GM19463 (cell line): ENCODE measurements around the gene ZNF782.
"Not testable (repeated sequence)": the region's sequence is repeated elsewhere in the genome, so short reads cannot be mapped to it uniquely, and the experiment has no call there.

Experiments
- ATAC-seq: cut with Tn5 transposase; IDR thresholded peaks from one replicate; pipeline ENCODE4 v1.9.1; 2021; ENCODE audit warnings: mild to moderate bottlenecking, moderate library complexity; ENCODE audit not compliant: unreplicated experiment

The ZNF782 gene

GRCh38 chr9:96853781-96854650 lies at the start of gene ZNF782:
TSS of gene ZNF782 (minus strand) at chr9:96854514. CDS start at chr9:96851961, 2,553 bp downstream.
- peak; percentile 86 for ATAC-seq

GRCh38 chr9:96900010-96900409 lies 45.7 kb upstream of the ZNF782 start:
- ATAC-seq: not testable (repeated sequence)

GRCh38 chr9:96892131-96892530 lies 37.8 kb upstream of the ZNF782 start:
- ATAC-seq: no peak

- ATAC-seq: no peak
These were observed 34.3 kb upstream of the ZNF782 start for GRCh38 chr9:96888591-96888990.

- no peak for ATAC-seq
These were observed 31.1 kb upstream of the ZNF782 start for GRCh38 chr9:96885424-96885823.

- ATAC-seq: no peak
These were observed 30.1 kb upstream of the ZNF782 start for GRCh38 chr9:96884443-96884842.

- no peak for ATAC-seq
These were observed 29.6 kb upstream of the ZNF782 start for GRCh38 chr9:96883922-96884321.

GRCh38 chr9:96877269-96877668 lies 23.0 kb upstream of the ZNF782 start:
- no peak for ATAC-seq

GRCh38 chr9:96875461-96876142 lies 21.3 kb upstream of the ZNF782 start:
- ATAC-seq: peak; percentile 43

GRCh38 chr9:96874947-96875460 lies 20.7 kb upstream of the ZNF782 start:
- peak; percentile 70 for ATAC-seq

- no peak for ATAC-seq
These were observed 20.0 kb upstream of the ZNF782 start for GRCh38 chr9:96874201-96874785.

- no peak for ATAC-seq
These were observed 16.9 kb upstream of the ZNF782 start for GRCh38 chr9:96871176-96871575.

GRCh38 chr9:96868709-96869108 lies 14.4 kb upstream of the ZNF782 start:
- ATAC-seq: no peak

- no peak for ATAC-seq
These were observed 12.9 kb upstream of the ZNF782 start for GRCh38 chr9:96867079-96867804.

- ATAC-seq: not testable (repeated sequence)
These were observed 10.9 kb upstream of the ZNF782 start for GRCh38 chr9:96865240-96865639.

- no peak for ATAC-seq
These were observed 5.3 kb upstream of the ZNF782 start for GRCh38 chr9:96859461-96860198.

GRCh38 chr9:96858670-96859069 lies 4.4 kb upstream of the ZNF782 start:
- no peak for ATAC-seq

GRCh38 chr9:96858018-96858573 lies 3.8 kb upstream of the ZNF782 start:
- ATAC-seq: no peak

GRCh38 chr9:96856363-96857286 lies 2.3 kb upstream of the ZNF782 start:
- peak; percentile 43 for ATAC-seq
